ENCODE measurements around the gene CLN5.
"Not testable (repeated sequence)": the region's sequence is repeated elsewhere in the genome, so short reads cannot be mapped to it uniquely, and the experiment has no call there.

CLN5 gene

GRCh38 chr13:76991796-76992547, at the start of gene CLN5:
CLN5 (plus strand) TSS chr13:76992081; CDS start chr13:76992099, 18 bp downstream.
- peak; percentile 90 for DNase-seq (ENCODE audit: low read depth, low spot score)

DNA sequence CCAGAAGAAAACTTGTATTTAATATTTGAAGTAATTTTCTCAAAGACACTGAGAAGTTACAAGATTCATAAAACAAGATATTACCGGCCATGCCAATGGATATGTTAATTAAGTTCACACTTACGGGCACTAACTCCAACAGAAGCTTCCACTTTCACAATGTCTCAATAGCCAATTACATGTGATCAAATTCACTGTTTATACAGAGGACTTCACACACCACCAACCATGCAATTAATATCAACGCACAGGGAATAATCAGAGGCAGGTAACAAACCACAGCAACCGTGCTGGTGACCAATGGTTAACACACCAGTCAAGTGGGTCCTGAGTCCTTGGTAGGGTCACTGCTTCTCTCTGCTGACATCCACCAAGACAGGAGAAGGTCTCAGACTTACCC, 49.5 kb upstream of the CLN5 start:
- no peak for DNase-seq (ENCODE audit: low read depth, low spot score)

GRCh38 chr13:76943646-76944045, 48.2 kb upstream of the CLN5 start:
- DNase-seq (ENCODE audit: low read depth, low spot score): no peak

- DNase-seq (ENCODE audit: low read depth, low spot score): no peak
Observed at GRCh38 chr13:76944456-76944855, 47.4 kb upstream of the CLN5 start.

DNA sequence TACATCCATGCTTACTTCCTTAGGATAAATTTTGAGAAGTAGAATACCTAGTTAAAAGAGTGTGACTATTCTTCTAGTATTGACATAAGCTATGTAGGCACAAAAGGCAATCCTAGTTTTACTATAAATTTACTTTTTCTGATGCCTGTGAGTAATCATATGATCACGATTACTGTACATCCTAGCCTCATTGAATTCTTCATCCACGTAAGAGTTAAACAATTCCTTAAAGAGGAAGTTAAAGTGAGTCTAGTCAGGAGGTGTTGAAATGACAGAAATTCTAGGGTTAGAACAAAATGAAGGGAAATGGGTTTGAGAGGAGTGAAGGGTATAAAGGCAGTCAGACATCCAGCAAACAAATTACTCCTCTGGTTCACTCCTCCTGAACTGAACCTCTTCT, 43.7 kb upstream of the CLN5 start, which contains the start of gene ACOD1:
TSS of gene ACOD1 (plus strand) at position 363 of the 400 bp plus-strand sequence. CDS start 48 bp downstream, outside the sequence.
- no peak for DNase-seq (ENCODE audit: low read depth, low spot score)

GRCh38 chr13:76950101-76950500, 41.8 kb upstream of the CLN5 start:
- DNase-seq (ENCODE audit: low read depth, low spot score): no peak

GRCh38 chr13:76953968-76954367, 37.9 kb upstream of the CLN5 start:
- no peak for DNase-seq (ENCODE audit: low read depth, low spot score)

GRCh38 chr13:76954538-76954937, 37.3 kb upstream of the CLN5 start:
- no peak for DNase-seq (ENCODE audit: low read depth, low spot score)

GRCh38 chr13:76955193-76955592, 36.7 kb upstream of the CLN5 start:
- no peak for DNase-seq (ENCODE audit: low read depth, low spot score)

DNA sequence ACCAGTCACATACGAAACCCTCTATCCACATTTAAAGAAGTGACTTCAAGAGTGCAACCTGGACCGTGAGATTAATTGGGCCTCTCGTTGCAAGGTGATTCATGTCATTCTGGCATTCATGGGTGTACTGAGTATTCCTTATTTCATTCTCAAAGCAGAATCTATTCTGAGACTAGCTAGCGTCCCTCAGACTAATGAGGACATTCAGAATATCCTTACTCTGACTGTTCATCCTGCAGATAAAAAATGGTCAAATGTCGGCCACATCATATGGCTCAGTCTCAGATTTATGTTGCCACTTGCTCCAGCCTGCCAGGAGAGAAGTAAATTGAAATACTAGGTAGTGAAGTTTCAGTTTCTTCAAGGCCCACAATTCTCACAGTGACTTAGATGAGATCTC, 36.2 kb upstream of the CLN5 start:
- no peak for DNase-seq (ENCODE audit: low read depth, low spot score)

DNA sequence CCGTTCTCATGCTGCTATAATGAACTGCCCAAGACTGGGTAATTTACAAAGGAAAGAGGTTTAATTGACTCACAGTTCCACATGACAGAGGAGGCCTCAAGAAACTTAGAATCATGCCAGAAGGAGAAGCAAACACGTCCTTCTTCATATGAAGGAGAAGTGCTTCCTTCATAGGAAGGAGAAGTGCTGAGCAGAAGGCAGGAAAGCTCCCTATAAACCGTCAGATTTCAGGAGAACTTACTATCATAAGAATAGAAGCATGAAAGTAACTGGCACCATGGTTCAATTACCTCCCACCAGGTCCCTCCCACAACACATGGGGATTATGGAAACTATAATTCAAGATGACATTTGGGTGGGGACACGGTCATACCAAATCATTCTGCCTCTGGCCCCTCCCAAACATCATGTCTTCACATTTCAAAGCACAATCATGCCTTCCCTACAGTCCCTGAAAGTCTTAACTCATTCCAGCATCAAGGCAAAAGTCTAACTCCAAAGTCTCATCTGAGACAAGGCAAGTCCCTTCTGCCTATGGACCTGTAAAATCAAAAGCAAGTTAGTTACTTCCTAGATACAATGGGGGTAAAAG, 32.9 kb upstream of the CLN5 start:
- no peak for DNase-seq (ENCODE audit: low read depth, low spot score)

DNA sequence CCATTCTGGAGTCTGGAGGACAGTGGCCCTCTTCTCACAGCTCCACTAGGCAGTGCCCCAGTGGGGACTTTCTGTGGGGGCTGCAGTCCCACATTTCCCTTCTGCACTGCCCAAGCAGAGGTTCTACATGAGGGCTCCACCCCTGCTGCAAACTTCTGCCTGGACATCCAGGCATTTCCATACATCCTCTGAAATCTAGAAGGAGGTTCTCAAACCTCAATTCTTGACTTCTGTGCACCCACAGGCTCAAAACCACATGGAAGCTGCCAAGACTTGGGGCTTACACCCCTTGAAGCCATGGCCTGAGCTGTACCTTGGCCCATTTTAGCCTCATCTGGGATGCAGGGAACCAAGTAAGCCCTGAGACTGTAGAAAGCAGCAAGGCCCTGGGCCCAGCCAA, 32.1 kb upstream of the CLN5 start:
- not testable (repeated sequence) for DNase-seq (ENCODE audit: low read depth, low spot score)

GRCh38 chr13:76965759-76966421, 26.0 kb upstream of the CLN5 start:
- DNase-seq (ENCODE audit: low read depth, low spot score): no peak

- DNase-seq (ENCODE audit: low read depth, low spot score): no peak
Observed at GRCh38 chr13:76967031-76967430, 24.9 kb upstream of the CLN5 start.

DNA sequence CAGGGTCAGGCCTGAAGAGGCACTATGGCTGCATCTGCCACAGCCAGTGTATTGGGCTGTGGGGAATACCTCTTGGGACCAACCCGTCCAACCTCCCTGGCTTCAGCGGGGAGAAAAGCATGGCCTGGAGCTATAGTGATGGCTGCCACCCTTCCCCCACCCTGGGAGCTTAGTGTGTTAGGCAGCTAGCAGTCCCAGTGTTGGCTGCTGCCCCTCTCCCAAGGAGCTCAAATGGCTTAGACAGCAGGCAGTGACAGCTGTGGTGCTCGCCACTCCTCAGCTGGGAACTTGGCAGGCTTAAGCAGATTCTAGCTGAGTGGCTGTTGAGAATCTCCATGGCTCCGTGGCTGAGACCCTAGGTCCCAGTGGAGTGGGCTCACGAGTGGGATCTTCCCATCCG, 23.8 kb upstream of the CLN5 start:
- no peak for DNase-seq (ENCODE audit: low read depth, low spot score)

- DNase-seq (ENCODE audit: low read depth, low spot score): no peak
Observed at GRCh38 chr13:76969488-76970365, 22.2 kb upstream of the CLN5 start.

DNA sequence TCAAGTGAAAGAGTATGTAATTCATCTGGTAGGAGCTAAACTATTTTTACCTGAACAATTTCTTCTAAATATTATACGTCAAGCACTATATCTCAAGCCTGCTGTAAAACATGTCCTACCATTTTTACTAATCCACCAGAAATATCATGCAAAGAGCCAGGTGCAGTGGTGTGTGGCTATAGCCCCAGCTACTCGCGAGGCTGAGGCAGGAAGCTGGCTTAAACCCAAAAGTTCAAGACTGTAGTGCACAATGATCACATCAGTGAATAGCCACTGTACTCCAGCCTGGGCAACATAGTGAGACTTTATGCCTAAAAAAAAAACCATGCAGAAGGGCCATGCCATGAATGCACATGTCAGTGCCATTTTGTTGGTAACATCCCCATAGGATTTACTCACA, 20.7 kb upstream of the CLN5 start:
- DNase-seq (ENCODE audit: low read depth, low spot score): no peak

- DNase-seq (ENCODE audit: low read depth, low spot score): no peak
Observed at GRCh38 chr13:76971851-76972829, 19.7 kb upstream of the CLN5 start.

- DNase-seq (ENCODE audit: low read depth, low spot score): no peak
Observed at GRCh38 chr13:76973920-76974617, 17.8 kb upstream of the CLN5 start.

DNA sequence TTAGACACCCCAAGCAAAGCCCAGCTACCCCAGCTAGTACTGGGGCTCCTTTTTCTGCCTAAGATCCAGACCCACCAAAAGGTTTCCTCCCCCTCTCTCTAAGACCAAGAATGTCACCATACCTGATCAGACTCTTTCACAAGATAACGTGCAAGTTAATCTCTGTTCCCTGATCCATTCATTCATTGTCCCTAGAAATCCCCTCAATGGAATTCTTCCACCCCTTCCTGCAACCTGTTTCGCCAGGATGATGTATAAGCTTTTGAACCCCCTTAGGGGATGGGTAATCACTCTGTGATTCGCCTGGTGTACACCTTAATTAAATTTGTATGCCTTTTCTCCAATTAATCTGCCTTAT, 17.3 kb upstream of the CLN5 start:
- DNase-seq (ENCODE audit: low read depth, low spot score): no peak

Measured in activated CD4-positive, CD25-positive, alpha-beta regulatory T cell treated with anti-CD3 and anti-CD28 coated beads, Interleukin-2, amount 50 U/mL, for 16 hours (primary cell).